Cortex of kidney (tissue), 1 donor: ENCODE data around the gene SFXN1.

Experiments used
- DNase-seq: peaks from one replicate; lab custom pipeline; 2025; lab: John Stamatoyannopoulos, UW

The SFXN1 gene

DNA sequence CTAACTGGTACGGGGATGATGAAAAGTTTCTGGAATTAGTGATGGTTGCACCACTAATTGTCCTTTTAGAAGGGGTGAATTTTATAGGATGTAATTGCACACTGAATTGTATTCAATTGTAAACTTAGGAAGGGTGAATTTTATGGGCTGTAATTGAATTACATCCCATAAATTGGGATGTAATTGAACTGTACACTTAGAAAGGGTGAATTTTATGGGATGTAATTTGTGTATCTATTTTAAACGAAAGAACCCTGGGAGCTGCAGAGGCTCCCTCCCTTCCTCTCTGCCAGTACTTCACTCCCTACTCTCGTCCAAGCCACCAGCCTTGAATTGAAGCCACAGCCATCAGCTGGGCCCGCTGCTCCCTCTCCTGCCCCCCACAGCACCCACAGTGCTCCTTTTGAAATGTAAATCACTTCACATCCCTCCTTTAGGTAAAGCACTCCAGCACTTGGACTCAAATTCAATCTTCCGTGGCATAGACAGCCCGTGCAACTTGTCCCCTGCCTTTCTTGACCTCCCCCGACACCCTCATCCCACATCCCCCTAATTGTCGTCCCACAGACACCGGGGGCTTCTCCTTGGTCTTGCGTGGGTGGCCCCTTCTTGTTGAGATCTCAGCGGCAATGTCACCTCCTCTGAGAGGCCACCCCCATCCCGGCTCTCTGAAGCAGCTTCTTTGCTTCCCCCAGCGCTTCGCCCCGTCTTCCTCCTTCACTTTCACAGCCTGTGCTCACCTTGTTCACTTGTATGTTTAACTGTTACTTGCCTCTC lies 95.3 kb downstream of the SFXN1 start:
- DNase-seq, result no peak

GRCh38 chr5:175575301-175575700 lies 96.9 kb downstream of the SFXN1 start:
- DNase-seq, result no peak

DNA sequence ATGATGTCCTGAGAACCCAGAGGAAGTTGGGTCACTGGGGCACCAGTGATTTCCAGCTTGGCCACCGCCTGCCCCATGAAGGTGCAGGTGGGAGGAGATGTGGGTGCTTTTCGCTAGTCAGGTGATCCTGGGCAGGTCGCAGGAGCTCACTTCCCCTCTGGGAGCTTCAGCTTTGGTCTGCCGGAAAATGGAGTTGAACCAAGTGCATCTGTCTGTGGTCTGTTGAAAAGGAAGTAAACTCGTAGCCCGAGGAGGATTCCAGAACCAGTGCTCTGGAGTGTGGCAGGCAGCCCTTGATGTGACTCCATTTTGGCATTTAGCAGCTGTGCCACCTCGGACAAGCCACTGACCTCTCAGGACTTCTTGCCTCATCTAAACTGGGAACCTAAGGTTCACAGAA lies 97.7 kb downstream of the SFXN1 start:
- DNase-seq, result no peak

- no peak for DNase-seq
These were observed 98.2 kb downstream of the SFXN1 start for GRCh38 chr5:175576591-175576990.
